Epidermal melanocyte (primary cell): ENCODE results near the gene LRRTM3.

ENCODE experiments used
- DNase-seq: peaks from one replicate; pipeline ENCODE4 v3.0.0; 2011; ENCODE audit warnings: low spot score; ENCODE audit not compliant: insufficient read length

The LRRTM3 gene

GRCh38 chr10:66925896-66926715, at the start of gene LRRTM3:
Gene LRRTM3, plus strand, starts transcription at chr10:66926036.
- DNase-seq, result peak; percentile 50

GRCh38 chr10:66877361-66877760, 48.5 kb upstream of the LRRTM3 start:
- DNase-seq, result no peak

GRCh38 chr10:66880292-66880691, 45.5 kb upstream of the LRRTM3 start:
- no peak for DNase-seq

GRCh38 chr10:66880826-66881225, 45.0 kb upstream of the LRRTM3 start:
- DNase-seq, result no peak

GRCh38 chr10:66881814-66882213, 44.0 kb upstream of the LRRTM3 start:
- no peak for DNase-seq

GRCh38 chr10:66882271-66882670, 43.6 kb upstream of the LRRTM3 start:
- no peak for DNase-seq

GRCh38 chr10:66886848-66887247, 39.0 kb upstream of the LRRTM3 start:
- DNase-seq, result no peak

GRCh38 chr10:66888237-66888636, 37.6 kb upstream of the LRRTM3 start:
- DNase-seq, result no peak

- DNase-seq, result no peak
Measured at GRCh38 chr10:66892871-66893270, 33.0 kb upstream of the LRRTM3 start.

- DNase-seq, result no peak
Measured at GRCh38 chr10:66910671-66911070, 15.2 kb upstream of the LRRTM3 start.

- DNase-seq, result no peak
Measured at GRCh38 chr10:66916030-66916429, 9.8 kb upstream of the LRRTM3 start.

GRCh38 chr10:66917104-66917503, 8.7 kb upstream of the LRRTM3 start:
- no peak for DNase-seq

GRCh38 chr10:66919248-66919647, 6.6 kb upstream of the LRRTM3 start:
- no peak for DNase-seq

- DNase-seq, result no peak
Measured at GRCh38 chr10:66924674-66925345, 1.0 kb upstream of the LRRTM3 start.

- DNase-seq, result no peak
Measured at GRCh38 chr10:66925373-66925772, 463 bp upstream of the LRRTM3 start.

GRCh38 chr10:66926841-66927240, 1.0 kb downstream of the LRRTM3 start:
- DNase-seq, result no peak

- DNase-seq, result no peak
Measured at GRCh38 chr10:66927251-66927935, 1.6 kb downstream of the LRRTM3 start.

- no peak for DNase-seq
Measured at GRCh38 chr10:66927971-66928770, 2.3 kb downstream of the LRRTM3 start.

- no peak for DNase-seq
Measured at GRCh38 chr10:66928776-66929175, 2.9 kb downstream of the LRRTM3 start.

GRCh38 chr10:66929375-66929774, 3.5 kb downstream of the LRRTM3 start:
- no peak for DNase-seq

- no peak for DNase-seq
Measured at GRCh38 chr10:66931340-66931948, 5.6 kb downstream of the LRRTM3 start.
